ENCODE measurements around the gene FRMD5.

Gene FRMD5

GRCh38 chr15:43969802-43970375 is 225.2 kb downstream of the FRMD5 start:
- no peak for DNase-seq

- DNase-seq = no peak
Measured at GRCh38 chr15:43968551-43968950, 226.5 kb downstream of the FRMD5 start.

DNA sequence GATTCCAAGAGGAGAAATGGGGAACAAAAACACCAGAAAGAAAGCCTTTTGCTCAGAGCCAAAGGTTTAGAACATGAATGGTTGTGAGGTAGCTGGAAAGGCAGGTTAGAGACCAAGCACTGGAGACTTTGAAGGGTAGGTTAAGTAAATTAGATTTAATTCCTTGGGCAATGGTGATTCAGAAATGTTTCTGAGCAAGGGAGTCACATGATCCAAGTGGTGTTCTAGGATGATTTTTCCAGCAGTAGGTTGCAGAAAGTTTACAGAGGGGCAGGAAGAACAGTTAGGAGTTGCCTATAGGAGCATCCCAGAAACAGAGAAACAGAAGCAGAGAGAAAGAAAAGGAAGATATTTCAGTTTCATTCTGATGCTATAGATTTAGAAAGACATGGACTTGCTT is 228.4 kb downstream of the FRMD5 start:
- DNase-seq = no peak

- DNase-seq = no peak
Measured at GRCh38 chr15:43958861-43959330, 236.2 kb downstream of the FRMD5 start.

DNA sequence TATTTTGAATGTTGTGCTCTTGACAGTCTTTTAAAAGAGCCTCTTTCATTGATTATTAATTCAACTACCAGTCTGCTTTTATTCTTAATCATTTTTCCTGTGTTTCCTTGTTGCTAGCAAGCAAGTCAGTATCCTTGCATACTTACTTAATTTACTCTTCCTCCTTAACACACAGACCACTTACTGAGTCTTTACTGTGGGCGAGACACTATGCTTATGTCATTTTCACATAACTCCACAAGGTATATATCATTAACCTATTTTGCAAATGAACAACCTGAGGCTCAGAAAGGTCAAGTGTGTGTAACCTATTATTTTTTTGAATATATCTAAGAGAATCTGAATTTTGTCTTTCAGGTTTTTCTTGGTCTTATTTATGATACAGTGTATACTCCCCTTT is 237.3 kb downstream of the FRMD5 start:
- DNase-seq = no peak

DNA sequence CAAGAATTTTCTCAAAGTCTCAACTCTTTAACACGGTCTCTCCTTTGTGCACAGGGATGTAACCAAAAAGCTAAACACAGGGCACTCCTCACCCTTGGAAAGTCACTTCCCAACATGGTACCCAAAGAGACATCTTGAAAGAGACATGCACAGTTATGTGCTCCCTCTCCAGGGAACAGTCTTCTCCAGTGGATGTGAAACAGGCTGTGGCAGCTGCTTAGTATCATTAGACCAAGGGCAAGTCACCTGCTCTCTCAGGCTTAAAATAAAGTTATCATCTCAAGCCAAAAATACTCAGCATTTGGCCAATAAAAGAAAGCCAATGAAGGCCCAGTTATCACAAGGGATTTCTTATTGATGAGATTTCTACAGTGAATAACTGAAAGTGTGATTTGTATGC is 239.9 kb downstream of the FRMD5 start:
- DNase-seq = no peak

- no peak for DNase-seq
Measured at GRCh38 chr15:43954181-43954621, 240.9 kb downstream of the FRMD5 start.

DNA sequence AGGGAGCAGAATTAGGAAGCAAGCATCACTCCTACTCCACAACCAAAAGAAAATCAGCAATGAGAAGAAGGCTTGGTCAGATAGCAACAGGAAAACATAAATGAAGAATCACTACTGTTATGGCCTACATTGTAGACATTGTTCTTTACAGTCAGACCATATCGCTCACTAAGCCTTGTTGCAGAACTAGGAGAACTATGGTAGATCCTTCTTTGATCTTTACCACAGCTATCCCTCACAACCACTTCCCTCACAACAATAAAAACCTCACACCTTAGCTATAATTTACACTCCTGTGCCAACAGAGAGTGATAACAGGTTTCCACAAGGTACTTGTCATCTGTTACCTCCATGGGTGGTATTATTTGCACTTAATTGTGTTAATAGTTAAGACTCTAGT is 241.7 kb downstream of the FRMD5 start:
- no peak for DNase-seq

DNA sequence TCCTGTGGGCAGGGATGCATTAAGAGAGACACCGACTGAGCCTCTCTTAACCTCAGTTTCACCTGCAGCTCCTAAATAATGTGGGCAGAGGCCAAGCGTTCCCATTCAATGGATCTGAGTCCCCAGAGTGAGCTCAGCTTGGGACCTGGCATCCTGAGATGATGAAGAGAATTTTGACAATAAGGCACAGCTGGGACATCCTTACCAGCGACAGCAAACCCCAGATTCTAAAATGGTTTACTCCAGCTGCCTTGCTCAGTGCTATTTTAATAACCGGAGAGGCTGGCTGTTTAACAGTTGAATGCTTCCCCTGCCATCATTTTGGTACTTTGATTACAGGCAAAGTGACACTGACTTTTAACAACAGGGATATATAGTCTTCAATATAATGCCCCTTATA is 244.5 kb downstream of the FRMD5 start:
- DNase-seq = no peak

GRCh38 chr15:43948691-43949325 is 246.3 kb downstream of the FRMD5 start:
- DNase-seq = no peak

GRCh38 chr15:43943511-43943910 is 251.6 kb downstream of the FRMD5 start:
- no peak for DNase-seq

GRCh38 chr15:43942194-43942593 is 252.9 kb downstream of the FRMD5 start:
- DNase-seq = no peak

DNA sequence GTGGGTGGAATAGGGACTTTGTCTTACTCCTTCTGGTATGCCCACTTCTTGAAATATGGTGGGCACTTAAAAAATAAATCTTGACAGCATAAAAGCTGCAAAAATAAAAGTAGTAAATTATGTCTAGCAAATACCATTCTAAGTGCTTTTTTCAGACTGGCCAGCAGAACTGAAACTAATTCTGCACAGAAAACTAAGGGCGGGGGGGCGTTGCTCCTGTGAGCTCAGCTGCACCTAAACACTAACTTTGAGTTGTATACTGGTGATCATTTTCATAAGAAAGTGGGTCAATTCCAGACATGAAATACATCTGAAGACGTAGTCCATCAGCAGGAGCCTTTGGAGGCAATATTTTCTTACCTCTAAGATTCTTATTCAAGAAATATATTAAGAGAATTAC is 253.5 kb downstream of the FRMD5 start:
- no peak for DNase-seq

DNA sequence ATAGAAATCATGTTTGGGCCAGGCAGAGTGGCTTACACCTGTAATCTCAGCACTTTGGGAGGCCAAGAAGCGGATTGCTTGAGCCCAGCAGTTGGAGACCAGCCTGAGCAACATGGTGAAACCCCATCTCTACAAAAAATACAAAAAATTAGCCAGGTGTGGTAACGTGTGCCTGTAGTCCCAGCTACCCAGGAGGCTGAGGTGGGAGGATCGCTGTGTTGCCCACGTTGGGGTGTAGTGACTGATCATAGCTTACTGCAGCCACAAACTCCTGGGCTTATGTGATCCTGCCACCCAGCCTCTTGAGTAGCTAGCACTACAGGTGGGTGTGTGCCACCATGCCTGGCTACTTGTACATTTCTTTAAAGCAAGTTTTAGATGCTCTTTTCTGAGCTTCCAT is 254.0 kb downstream of the FRMD5 start:
- no peak for DNase-seq

- peak; percentile 30 for DNase-seq
Measured at GRCh38 chr15:43939070-43939469, 256.0 kb downstream of the FRMD5 start.

DNA sequence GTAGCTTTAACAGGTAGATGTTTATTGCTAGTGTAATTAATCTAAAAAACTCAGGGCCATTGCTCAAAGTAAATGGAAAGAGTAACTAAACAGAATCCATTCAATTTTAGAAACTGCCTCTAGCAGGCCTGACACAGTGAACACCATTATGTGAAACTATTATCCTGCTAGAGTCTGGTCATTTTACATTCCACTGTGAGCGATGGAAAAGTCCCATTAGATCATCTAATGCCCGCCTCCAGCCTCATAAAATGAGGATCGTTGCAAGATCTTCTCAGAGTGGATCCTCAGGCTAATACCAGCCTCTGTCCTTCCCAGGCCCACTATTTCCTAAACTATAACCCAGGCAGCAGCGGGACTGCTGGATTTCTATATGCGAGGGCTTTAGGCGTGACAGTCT is 260.6 kb downstream of the FRMD5 start:
- DNase-seq = no peak

DNA sequence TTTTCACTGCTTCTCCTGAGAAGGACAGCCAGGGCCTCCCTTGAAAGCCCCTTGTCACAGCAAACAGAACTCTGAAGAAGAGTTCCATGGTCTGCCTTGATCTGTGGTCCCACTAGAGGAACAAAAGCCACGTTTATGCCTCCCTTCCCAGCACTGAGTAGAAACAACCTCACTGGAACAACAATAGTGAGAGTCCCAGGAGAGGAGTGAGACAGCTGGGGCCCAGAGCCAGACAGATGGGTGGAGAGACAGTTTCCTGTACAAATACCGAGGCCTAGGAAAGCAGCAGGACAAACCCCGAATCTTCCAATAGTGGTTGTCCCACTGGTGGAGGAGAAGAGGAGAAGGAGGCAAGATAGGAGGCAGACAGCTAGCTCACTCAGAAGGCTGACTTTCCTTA is 262.2 kb downstream of the FRMD5 start:
- no peak for DNase-seq

- DNase-seq = no peak
Measured at GRCh38 chr15:43931790-43932435, 263.2 kb downstream of the FRMD5 start.

GRCh38 chr15:43931119-43931518 is 264.0 kb downstream of the FRMD5 start:
- no peak for DNase-seq

DNA sequence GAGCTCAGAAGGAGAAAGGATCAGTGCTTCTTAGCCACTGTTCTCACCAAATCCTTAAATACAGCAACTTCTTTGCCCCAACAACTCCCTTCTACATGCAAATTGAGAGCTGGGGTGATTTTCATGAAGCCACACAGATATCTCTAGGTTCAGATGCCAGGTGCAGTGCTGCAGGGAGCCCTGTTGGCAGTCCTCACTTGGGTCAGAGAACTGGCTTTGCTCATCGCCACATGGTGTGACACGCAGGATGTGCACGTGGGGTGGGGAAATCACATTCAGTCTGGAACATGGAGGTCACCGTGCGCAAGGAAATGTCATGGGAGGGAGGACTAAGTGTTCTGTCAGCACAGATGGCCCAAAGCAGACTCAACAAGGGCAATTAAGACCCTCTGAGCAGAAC is 264.5 kb downstream of the FRMD5 start:
- DNase-seq = no peak

GRCh38 chr15:43930079-43930478 is 265.0 kb downstream of the FRMD5 start:
- no peak for DNase-seq

- DNase-seq = no peak
Measured at GRCh38 chr15:43928152-43928551, 266.9 kb downstream of the FRMD5 start.

- DNase-seq = no peak
Measured at GRCh38 chr15:43927203-43927602, 267.9 kb downstream of the FRMD5 start.

DNA sequence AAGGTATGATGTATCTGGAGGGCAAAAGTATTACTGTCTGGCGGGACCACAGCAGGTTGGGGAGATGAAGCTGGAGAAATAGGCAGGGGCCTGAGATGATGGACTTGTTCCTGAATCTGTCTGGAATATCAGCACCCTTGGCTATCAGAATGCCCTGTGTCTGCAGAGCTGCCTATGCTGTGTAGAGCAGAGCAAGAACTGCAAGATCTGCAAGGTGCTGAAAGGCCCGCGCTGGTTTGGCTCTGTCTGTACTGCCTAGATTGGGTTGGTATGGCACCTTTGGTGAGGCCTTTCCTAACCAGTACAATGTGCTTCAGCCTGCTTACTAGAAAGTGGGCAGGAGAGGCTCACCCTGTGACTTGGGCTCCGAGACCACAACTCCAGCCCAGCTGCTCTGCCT is 271.5 kb downstream of the FRMD5 start:
- no peak for DNase-seq

DNA sequence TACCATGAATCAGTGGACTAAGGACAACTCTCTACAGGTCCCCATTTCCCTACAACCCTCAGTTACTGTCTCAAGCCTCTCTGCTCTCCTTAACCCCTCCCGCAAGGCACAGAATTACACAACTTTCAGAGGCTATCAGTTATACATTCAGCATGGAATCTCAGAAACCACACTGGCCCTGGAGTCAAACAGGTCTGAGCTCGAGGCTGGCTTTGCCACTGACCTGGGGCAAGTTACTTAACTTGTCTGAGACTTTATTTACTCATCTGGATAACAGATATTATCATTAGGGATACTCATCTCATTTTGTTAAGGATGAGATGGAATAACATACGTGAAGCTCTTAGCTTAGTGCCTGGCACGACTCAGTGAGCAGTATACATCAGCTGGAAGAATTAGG is 273.1 kb downstream of the FRMD5 start:
- no peak for DNase-seq
